RWPE2 (cell line): ENCODE results near the gene STAC3.

ENCODE experiments used
- ATAC-seq: fragments of 200-7000 bp; cut with Tn5 transposase; 3 replicates; pipeline ENCODE4 v1.9.1; 2021; ENCODE audit warnings: low read depth
- DNase-seq: peaks from one replicate; pipeline ENCODE4 v3.0.0-alpha.2; 2020; ENCODE audit warnings: low spot score
- H3K27ac ChIP-seq: fragments of 450-650 bp; 2 replicates; pipeline ENCODE4 v1.5.1; 2017; ENCODE audit warnings: mild to moderate bottlenecking; ENCODE audit not compliant: poor library complexity, severe bottlenecking
- H3K27me3 ChIP-seq: fragments of 250-450 bp; sonication (Bioruptor Pico); 2 replicates; pipeline ENCODE4 v1.5.1; 2021; ENCODE audit warnings: mild to moderate bottlenecking, moderate library complexity; ENCODE audit not compliant: insufficient read depth, poor library complexity, severe bottlenecking
- H3K36me3 ChIP-seq: fragments of 250-450 bp; sonication (Bioruptor Pico); 2 replicates; pipeline ENCODE4 v1.5.1; 2020; ENCODE audit warnings: low read depth, mild to moderate bottlenecking, moderate library complexity
- H3K4me1 ChIP-seq: fragments of 250-450 bp; sonication (Bioruptor Pico); 2 replicates; pipeline ENCODE4 v1.5.1; 2021; ENCODE audit warnings: mild to moderate bottlenecking, moderate library complexity; ENCODE audit not compliant: insufficient read depth, poor library complexity, severe bottlenecking
- H3K4me3 ChIP-seq: fragments of 250-450 bp; sonication (Bioruptor Pico); 2 replicates; pipeline ENCODE4 v1.5.1; 2021; ENCODE audit warnings: mild to moderate bottlenecking, moderate library complexity; ENCODE audit not compliant: severe bottlenecking
- H3K9me3 ChIP-seq: fragments of 250-450 bp; sonication (Bioruptor Pico); 2 replicates; pipeline ENCODE4 v1.5.1; 2021; ENCODE audit warnings: mild to moderate bottlenecking, moderate library complexity; ENCODE audit not compliant: severe bottlenecking
- CTCF ChIP-seq: fragments of 450-650 bp; IDR thresholded peaks from one replicate; pipeline ENCODE4 v1.5.1; 2017; ENCODE audit warnings: mild to moderate bottlenecking, moderate library complexity; ENCODE audit not compliant: poor library complexity, severe bottlenecking

STAC3 gene

DNA sequence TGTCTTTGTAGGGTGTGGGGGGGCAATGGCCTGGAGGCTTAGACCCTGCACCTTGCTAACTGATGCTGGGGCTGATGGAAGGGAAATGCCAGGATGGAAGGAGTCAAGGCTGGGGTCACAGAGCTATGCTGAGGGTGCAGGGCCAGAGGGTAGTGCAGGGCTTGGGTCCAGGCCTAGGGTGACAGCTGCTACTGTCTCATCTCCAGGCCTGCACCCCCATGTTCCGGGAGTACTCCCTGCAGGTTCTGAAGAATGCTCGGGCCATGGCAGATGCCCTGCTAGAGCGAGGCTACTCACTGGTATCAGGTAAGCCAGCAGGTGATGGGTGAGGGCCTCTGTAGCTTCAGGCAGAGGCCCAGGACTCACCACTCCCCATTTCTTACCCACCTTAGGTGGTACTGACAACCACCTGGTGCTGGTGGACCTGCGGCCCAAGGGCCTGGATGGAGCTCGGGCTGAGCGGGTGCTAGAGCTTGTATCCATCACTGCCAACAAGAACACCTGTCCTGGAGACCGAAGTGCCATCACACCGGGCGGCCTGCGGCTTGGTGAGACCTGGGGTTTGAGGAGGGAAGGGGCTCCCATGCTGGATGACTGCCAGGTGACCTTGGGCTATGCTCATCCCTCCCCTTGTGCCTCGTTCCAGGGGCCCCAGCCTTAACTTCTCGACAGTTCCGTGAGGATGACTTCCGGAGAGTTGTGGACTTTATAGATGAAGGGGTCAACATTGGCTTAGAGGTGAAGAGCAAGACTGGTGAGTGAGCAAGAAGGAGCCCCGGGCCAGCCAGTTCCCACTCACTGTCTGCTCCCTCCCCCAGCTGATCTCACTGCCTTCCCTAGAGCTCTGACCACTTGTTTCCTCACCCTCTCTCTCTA, 17.4 kb downstream of the STAC3 start:
- DNase-seq (peak; percentile 60), ATAC-seq (no peak)
- Histone ChIP-seq H3K9me3 (no peaks in the 10 kb centered on the region), H3K4me3 (no peak overlapping the region), H3K36me3 (peaks cover 50% of the 10 kb centered on the region), H3K27me3 (peaks cover 3% of the 10 kb centered on the region), H3K27ac (no peak overlapping the region), H3K4me1 (no peaks in the 10 kb centered on the region)
- TF ChIP-seq CTCF: no peak

GRCh38 chr12:57232156-57232756, 18.7 kb downstream of the STAC3 start:
- TF ChIP-seq CTCF: no peak
- ATAC-seq (no peak), DNase-seq (peak; percentile 24)
- no peak overlapping the region for H3K4me3 ChIP-seq
- no peaks in the 10 kb centered on the region for H3K9me3 ChIP-seq
- no peaks in the 10 kb centered on the region for H3K4me1 ChIP-seq
- no peaks in the 10 kb centered on the region for H3K27me3 ChIP-seq
- no peak overlapping the region for H3K27ac ChIP-seq
- peaks cover 50% of the 10 kb centered on the region for H3K36me3 ChIP-seq

- H3K9me3 ChIP-seq: no peaks in the 10 kb centered on the region
- H3K4me1 ChIP-seq: no peaks in the 10 kb centered on the region
- H3K36me3 ChIP-seq: peaks cover 50% of the 10 kb centered on the region
- H3K27ac ChIP-seq: peak overlapping the region; percentile 52
- peak; percentile 34 for DNase-seq
- H3K4me3 ChIP-seq: peak overlapping the region; percentile 78
- no peaks in the 10 kb centered on the region for H3K27me3 ChIP-seq
- no peak for TF ChIP-seq CTCF
- ATAC-seq: no peak
These were observed 19.5 kb downstream of the STAC3 start for GRCh38 chr12:57231276-57232021.

DNA sequence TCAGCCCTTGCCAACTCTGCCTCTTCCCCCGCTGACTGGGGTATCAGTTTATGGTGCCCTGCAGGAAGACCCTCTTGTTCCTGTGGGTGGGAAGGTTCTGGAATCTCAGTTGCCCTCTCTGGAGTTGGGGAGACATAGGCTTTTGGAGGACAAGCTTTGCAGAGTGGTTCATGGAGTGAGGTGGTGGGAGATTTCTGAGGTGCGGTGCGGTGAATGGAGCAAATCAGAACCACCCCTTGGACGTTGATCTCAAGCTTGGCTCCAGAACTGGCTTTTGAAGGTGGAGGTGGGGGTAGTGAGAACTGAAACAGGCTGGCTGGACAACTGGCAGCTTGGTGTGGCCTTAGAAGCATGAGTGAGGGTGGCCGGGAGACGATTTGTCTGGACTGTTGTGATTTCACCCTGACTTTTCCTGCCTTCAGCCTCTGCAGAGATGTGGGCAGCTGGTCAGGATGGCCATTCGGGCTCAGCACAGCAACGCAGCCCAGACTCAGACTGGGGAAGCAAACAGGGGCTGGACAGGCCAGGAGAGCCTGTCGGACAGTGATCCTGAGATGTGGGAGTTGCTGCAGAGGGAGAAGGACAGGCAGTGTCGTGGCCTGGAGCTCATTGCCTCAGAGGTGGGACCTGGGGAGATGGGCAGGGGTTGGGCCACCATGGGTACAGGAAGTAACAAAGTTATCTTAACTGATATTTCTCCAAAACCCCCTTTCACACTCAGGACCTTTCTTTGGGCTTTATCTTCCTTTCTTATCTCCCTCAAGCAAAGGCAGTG, 20.4 kb downstream of the STAC3 start:
- ATAC-seq (no peak), DNase-seq (peak; percentile 42)
- TF ChIP-seq CTCF: no peak
- Histone ChIP-seq H3K4me3 (peak overlapping the region; percentile 78), H3K27ac (peak overlapping the region; percentile 52), H3K27me3 (no peaks in the 10 kb centered on the region), H3K36me3 (peaks cover 50% of the 10 kb centered on the region), H3K4me1 (no peaks in the 10 kb centered on the region), H3K9me3 (no peaks in the 10 kb centered on the region)
